Neural progenitor cell (in vitro differentiated cells): ENCODE results near the gene TGM2.

ENCODE experiments used
- EZH2 ChIP-seq: fragments of 200-600 bp; sonication (generic); IDR thresholded peaks from 2 replicates; pipeline ENCODE4 v1.6.1; 2017; ENCODE audit warnings: antibody characterized with exemption, mild to moderate bottlenecking, moderate library complexity
- EZH2phosphoT487 ChIP-seq: fragments of 200-600 bp; sonication (generic); IDR thresholded peaks from 2 replicates; pipeline ENCODE4 v1.6.1; 2017; ENCODE audit warnings: antibody characterized with exemption

DNA sequence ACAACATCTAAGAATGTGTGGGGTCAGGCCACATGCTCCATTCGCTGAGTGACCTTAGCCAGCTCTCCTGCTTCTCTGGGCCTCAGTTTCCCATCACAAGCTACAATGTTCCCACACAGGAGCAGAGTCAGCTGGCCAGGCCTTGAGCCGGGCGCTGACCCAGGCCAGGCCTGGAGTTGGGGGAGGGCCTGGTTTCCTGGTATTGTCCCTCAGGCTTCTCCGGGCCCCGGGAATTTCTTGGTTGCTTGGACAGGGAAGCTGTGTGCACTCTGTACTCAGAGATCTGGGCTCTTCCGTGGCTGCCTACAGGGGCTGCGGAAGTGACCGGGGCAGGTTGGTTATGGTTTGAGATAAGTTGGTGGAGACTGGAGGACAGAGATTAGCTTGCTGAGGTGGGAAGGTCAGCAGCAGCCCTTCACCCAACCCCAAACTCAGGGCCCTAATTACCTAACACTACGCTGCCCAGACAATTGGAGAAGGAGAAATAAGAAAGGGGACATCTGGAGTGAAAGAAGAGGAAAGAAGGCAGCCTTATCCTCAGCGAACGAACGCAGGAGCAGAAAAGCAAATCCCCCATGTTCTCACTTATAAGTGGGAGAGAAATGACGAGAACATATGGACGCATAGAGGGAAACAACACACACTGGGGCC, 6.2 kb downstream of the TGM2 start:
- TF ChIP-seq EZH2phosphoT487 (no peak), EZH2 (no peak)
